ENCODE results near the gene CTNNA2.

CTNNA2 gene

DNA sequence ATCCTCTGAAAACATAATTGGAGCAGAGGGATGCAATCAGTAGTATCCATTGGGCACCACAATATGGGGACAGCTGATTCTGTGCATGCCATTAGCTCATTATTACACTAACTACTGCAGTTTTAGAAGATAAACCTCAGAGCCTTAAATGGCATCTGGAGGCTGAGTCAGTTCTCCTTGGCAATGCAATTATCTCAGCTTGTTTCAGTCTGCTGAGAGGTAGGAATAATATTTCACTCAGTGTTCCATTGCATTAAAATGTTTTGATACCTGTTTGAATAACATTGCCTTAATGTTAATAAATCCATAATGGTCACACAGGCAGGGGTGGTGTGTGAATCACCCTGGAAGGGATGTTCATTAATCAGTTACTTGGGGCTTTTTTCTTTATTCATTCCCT, 482.1 kb downstream of the CTNNA2 start:
- H3K27ac ChIP-seq: no peak overlapping the region
- TF ChIP-seq, protein P1, sequence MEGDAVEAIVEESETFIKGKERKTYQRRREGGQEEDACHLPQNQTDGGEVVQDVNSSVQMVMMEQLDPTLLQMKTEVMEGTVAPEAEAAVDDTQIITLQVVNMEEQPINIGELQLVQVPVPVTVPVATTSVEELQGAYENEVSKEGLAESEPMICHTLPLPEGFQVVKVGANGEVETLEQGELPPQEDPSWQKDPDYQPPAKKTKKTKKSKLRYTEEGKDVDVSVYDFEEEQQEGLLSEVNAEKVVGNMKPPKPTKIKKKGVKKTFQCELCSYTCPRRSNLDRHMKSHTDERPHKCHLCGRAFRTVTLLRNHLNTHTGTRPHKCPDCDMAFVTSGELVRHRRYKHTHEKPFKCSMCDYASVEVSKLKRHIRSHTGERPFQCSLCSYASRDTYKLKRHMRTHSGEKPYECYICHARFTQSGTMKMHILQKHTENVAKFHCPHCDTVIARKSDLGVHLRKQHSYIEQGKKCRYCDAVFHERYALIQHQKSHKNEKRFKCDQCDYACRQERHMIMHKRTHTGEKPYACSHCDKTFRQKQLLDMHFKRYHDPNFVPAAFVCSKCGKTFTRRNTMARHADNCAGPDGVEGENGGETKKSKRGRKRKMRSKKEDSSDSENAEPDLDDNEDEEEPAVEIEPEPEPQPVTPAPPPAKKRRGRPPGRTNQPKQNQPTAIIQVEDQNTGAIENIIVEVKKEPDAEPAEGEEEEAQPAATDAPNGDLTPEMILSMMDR (IDR thresholded peaks at IDR 0.05; ENCODE audit: low read depth, low read length, missing control alignments): no peak
- DNase-seq: no peak
- H3K36me3 ChIP-seq (replicated peaks): no peaks in the 10 kb centered on the region
- no peak overlapping the region for H3K4me3 ChIP-seq (ENCODE audit: low read depth, low read length)
- in situ Hi-C loops (cut with HindIII; ENCODE audit: low pct_ligation_motif_present, low sequenced_read_pairs): no loop called here
- no peaks in the 10 kb centered on the region for H3K27me3 ChIP-seq (replicated peaks)

DNA sequence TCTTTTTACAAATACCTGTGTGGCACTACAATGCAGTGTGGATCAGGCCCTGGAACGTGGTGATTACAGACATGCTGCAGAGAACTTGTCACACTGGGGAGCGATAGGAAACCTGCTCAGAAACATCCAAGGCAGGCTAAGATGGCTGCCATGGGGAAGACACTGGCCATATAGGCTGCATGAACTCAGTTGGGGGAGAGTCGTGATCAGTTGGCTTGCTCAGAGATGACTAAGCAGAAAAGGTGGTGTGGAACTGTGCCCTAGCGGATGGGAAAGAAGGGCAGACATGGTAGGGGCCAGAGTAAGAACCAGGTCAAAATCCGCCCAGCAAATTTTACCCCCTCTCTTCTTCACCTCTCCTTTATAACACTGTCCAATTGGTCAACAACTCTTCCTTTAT, 483.9 kb downstream of the CTNNA2 start:
- TF ChIP-seq, protein P1 (IDR thresholded peaks at IDR 0.05; ENCODE audit: low read depth, low read length, missing control alignments): no peak

DNA sequence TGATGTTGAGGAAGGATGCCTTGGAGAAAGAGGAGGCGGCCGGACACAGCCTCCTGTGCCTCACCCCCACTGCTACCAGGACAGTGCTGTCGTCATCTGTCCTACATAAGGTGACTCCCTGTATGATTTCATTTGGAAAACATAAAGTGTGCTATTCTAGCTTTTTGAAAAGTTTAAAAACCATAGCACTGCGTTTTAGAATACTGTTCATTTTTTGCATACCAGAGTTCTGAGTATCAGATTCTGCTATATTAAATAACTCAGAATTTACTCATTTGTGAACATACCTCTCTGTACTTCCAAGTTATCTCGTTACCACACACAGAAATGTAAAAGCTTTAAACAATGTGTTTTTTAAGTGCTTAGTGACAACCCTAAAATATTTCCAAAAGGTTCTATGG, 488.9 kb downstream of the CTNNA2 start:
- TF ChIP-seq, protein P1 (IDR thresholded peaks at IDR 0.05; ENCODE audit: low read depth, low read length, missing control alignments): no peak
- no peaks in the 10 kb centered on the region for H3K36me3 ChIP-seq (replicated peaks)
- DNase-seq: no peak

More for the DNA sequence above, 483.9 kb downstream of the CTNNA2 start:
- Histone ChIP-seq H3K27ac (no peak overlapping the region), H3K27me3 (replicated peaks) (no peaks in the 10 kb centered on the region), H3K4me3 (ENCODE audit: low read depth, low read length) (no peak overlapping the region), H3K36me3 (replicated peaks) (no peaks in the 10 kb centered on the region)
- no peak for DNase-seq
- in situ Hi-C loops (cut with HindIII; ENCODE audit: low pct_ligation_motif_present, low sequenced_read_pairs): no loop called here

DNA sequence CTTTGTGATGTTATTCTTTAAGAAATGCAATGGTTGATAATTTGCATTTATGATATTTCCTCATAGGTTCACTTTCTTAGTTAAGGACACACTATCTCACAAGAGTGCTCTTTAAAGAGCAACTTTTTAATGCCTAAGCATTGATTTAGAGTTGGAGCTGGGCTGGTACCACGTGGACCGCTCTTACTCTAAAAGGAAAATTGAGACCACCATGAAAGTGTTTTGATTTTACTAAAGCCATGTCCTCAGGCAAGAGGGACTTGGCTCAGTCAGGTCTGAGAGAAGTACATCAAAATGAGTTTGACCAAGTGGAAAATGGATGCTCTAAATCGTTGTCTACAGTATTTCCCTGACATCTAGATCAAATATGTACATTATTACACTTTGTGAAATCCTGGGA, 489.3 kb downstream of the CTNNA2 start:
- TF ChIP-seq, protein P1 (IDR thresholded peaks at IDR 0.05; ENCODE audit: low read depth, low read length, missing control alignments): no peak
- Histone ChIP-seq H3K27me3 (replicated peaks) (no peaks in the 10 kb centered on the region), H3K36me3 (replicated peaks) (no peaks in the 10 kb centered on the region), H3K27ac (no peak overlapping the region), H3K4me3 (ENCODE audit: low read depth, low read length) (no peak overlapping the region)
- in situ Hi-C loops (cut with HindIII; ENCODE audit: low pct_ligation_motif_present, low sequenced_read_pairs): no loop called here
- DNase-seq: no peak

More for the DNA sequence above, 488.9 kb downstream of the CTNNA2 start:
- Histone ChIP-seq H3K27ac (no peak overlapping the region), H3K4me3 (ENCODE audit: low read depth, low read length) (no peak overlapping the region), H3K27me3 (replicated peaks) (no peaks in the 10 kb centered on the region)
- in situ Hi-C loops (cut with HindIII; ENCODE audit: low pct_ligation_motif_present, low sequenced_read_pairs): no loop called here

DNA sequence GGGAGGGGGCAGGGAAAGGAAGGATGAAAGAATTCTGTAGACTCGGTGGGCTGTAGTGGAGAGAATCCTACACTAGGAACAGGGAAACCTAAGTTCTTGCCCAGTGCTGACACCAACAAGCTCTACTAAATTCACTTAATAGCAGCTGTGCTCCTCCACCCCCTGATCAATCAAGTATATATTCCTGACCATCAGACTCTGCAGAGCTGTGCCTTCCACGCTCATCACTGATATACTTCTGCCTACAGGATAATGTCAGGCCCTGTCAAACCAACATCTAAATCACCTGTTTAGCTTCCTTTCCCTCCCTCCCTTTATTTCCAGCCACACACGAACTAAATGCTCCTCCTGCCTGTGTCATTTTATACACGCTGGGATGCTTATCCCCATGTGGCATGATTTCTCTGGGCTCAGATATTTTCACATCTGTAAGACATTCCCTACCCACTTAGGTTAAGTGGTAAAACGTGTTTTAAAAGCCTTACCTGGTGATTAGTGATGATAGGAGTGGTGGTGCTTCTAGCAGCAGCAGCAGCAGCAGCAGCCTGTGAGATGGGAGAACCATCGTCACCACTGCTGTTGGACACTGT, 489.8 kb downstream of the CTNNA2 start:
- H3K27me3 ChIP-seq (replicated peaks): no peaks in the 10 kb centered on the region
- H3K4me3 ChIP-seq (ENCODE audit: low read depth, low read length): no peak overlapping the region
- no peaks in the 10 kb centered on the region for H3K36me3 ChIP-seq (replicated peaks)
- in situ Hi-C loops (cut with HindIII; ENCODE audit: low pct_ligation_motif_present, low sequenced_read_pairs): no loop called here
- no peak for DNase-seq
- no peak overlapping the region for H3K27ac ChIP-seq
- TF ChIP-seq, protein P1 (IDR thresholded peaks at IDR 0.05; ENCODE audit: low read depth, low read length, missing control alignments): no peak

All from brain microvascular endothelial cell (primary cell).